Tibial nerve (tissue), 3 donors: ENCODE data around the gene GPRC6A.

ENCODE experiments used
- POLR2A ChIP-seq, 2 donors: fragments of 450-650 bp; IDR thresholded peaks; one replicate each; pipeline ENCODE4 v1.6.1; 2017; ENCODE audit warnings: antibody characterized with exemption in 2 of 2, mild to moderate bottlenecking in 2 of 2, moderate library complexity in 2 of 2
- TF ChIP-seq, protein P1 (sequence below), 5 experiments: fragments of 200-600 bp in 3 of 5; fragments of 450-650 bp in 2 of 5; sonication (generic) in 3 of 5; IDR thresholded peaks; one replicate each; pipeline ENCODE4 v1.5.1; 2016 to 2019; ENCODE audit warnings: antibody characterized with exemption in 5 of 5, mild to moderate bottlenecking in 3 of 5, moderate library complexity in 2 of 5

DNA sequence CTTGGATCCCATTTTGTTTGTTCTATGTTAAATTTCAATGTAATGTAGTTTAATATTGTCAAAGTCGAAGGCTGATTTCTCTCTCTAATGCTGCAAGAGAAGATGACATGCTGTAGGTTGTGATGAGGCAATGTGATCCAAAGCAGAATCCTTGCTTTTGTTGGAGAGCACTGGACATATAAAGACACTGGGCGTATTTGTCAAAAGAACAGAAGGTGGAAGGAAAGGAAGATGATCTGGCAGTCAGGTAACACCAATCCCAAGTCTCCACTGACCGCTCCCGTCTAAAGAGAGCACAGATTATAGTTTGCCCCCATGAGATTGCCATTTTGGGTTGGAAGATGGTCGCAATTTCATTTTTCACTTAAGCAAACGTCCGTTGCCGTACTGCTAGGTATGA lies 47.2 kb upstream of the GPRC6A start:
- TF ChIP-seq, protein P1, sequence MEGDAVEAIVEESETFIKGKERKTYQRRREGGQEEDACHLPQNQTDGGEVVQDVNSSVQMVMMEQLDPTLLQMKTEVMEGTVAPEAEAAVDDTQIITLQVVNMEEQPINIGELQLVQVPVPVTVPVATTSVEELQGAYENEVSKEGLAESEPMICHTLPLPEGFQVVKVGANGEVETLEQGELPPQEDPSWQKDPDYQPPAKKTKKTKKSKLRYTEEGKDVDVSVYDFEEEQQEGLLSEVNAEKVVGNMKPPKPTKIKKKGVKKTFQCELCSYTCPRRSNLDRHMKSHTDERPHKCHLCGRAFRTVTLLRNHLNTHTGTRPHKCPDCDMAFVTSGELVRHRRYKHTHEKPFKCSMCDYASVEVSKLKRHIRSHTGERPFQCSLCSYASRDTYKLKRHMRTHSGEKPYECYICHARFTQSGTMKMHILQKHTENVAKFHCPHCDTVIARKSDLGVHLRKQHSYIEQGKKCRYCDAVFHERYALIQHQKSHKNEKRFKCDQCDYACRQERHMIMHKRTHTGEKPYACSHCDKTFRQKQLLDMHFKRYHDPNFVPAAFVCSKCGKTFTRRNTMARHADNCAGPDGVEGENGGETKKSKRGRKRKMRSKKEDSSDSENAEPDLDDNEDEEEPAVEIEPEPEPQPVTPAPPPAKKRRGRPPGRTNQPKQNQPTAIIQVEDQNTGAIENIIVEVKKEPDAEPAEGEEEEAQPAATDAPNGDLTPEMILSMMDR (IDR thresholded peaks at IDR 0.05) = no peak
- TF ChIP-seq POLR2A (IDR thresholded peaks at IDR 0.05) = no peak
